A673 (cell line): ENCODE results near the gene FLYWCH1.

Experiments used
- CTCF ChIP-seq: fragments of 300-800, 200-600 bp; sonication (generic); conservative IDR thresholded peaks from 2 replicates; pipeline ENCODE4 v1.5.1; 2017; ENCODE audit warnings: low read depth, mild to moderate bottlenecking, antibody characterized with exemption, low read length, moderate library complexity, mixed read lengths
- EZH2 ChIP-seq: fragments of 200-600 bp; sonication (generic); IDR thresholded peaks from 2 replicates; pipeline ENCODE4 v1.6.1; 2017; ENCODE audit warnings: borderline replicate concordance, low read depth, mild to moderate bottlenecking, mixed read lengths, antibody characterized with exemption, low read length; ENCODE audit not compliant: poor library complexity, severe bottlenecking

GRCh38 chr16:2963723-2964474, 52.2 kb downstream of the FLYWCH1 start, which contains the start of gene KREMEN2:
- TF ChIP-seq CTCF (no peak), EZH2 (no peak)
